OCI-LY1 (cell line): Measurements from ENCODE around the gene FARS2.

Experiments
- H2AFZ ChIP-seq: fragments of 200-600 bp; sonication (generic), shearing (Covaris generic); 2 replicates; pipeline ENCODE4 v1.6.0; 2014; ENCODE audit warnings: antibody characterized with exemption, mild to moderate bottlenecking, low read length
- H3F3A ChIP-seq: fragments of 200-600 bp; sonication (generic), shearing (Covaris generic); 2 replicates; pipeline ENCODE4 v1.6.0; 2014; ENCODE audit warnings: mild to moderate bottlenecking, antibody characterized with exemption, low read length, moderate library complexity; ENCODE audit not compliant: insufficient read depth
- H3K27ac ChIP-seq: fragments of 200-600 bp; sonication (generic); 2 replicates; pipeline ENCODE4 v1.5.1; 2014; ENCODE audit warnings: low read length, mixed run types, mild to moderate bottlenecking, low read depth; ENCODE audit not compliant: poor library complexity, severe bottlenecking
- H3K27me3 ChIP-seq: fragments of 200-600 bp; sonication (generic); 2 replicates; pipeline ENCODE4 v1.6.0; 2014; ENCODE audit warnings: antibody characterized with exemption, mild to moderate bottlenecking, low read length, moderate library complexity; ENCODE audit not compliant: insufficient read depth
- H3K36me3 ChIP-seq: fragments of 200-600 bp; sonication (generic); 2 replicates; pipeline ENCODE4 v1.6.1; 2014; ENCODE audit warnings: mild to moderate bottlenecking, antibody characterized with exemption, low read length, moderate library complexity, mixed read lengths; ENCODE audit not compliant: insufficient read depth
- H3K4me1 ChIP-seq: fragments of 200-600 bp; sonication (generic); 2 replicates; pipeline ENCODE4 v1.5.1; 2014; ENCODE audit warnings: mild to moderate bottlenecking, low read length, moderate library complexity; ENCODE audit not compliant: insufficient read depth, severe bottlenecking
- H3K4me2 ChIP-seq: fragments of 200-600 bp; sonication (generic), shearing (Covaris generic); 2 replicates; pipeline ENCODE4 v1.6.1; 2014; ENCODE audit warnings: low read length
- H3K4me3 ChIP-seq: fragments of 200-600 bp; sonication (generic); 2 replicates; pipeline ENCODE4 v1.5.1; 2014; ENCODE audit warnings: low read length, low read depth, mild to moderate bottlenecking, mixed read lengths; ENCODE audit not compliant: poor library complexity, severe bottlenecking
- H3K79me2 ChIP-seq: fragments of 200-600 bp; shearing (Covaris generic); 2 replicates; pipeline ENCODE4 v1.6.1; 2016; ENCODE audit warnings: mixed run types, low read length, mixed read lengths; ENCODE audit not compliant: insufficient read depth
- H3K9ac ChIP-seq: fragments of 200-600 bp; sonication (generic), shearing (Covaris generic); 2 replicates; pipeline ENCODE4 v1.6.1; 2014; ENCODE audit warnings: mild to moderate bottlenecking, low read length, mixed read lengths
- H3K9me2 ChIP-seq: fragments of 200-600 bp; sonication (generic), shearing (Covaris generic); 2 replicates; pipeline ENCODE4 v1.6.1; 2014; ENCODE audit warnings: low read depth, mild to moderate bottlenecking, low read length, mixed read lengths
- H3K9me3 ChIP-seq: fragments of 200-600 bp; shearing (Covaris generic); 2 replicates; pipeline ENCODE4 v1.6.1; 2014; ENCODE audit warnings: low read length, mixed read lengths
- H4K20me1 ChIP-seq: fragments of 200-600 bp; sonication (generic), shearing (Covaris generic); 2 replicates; pipeline ENCODE4 v1.6.0; 2016; ENCODE audit warnings: mild to moderate bottlenecking, low read length; ENCODE audit not compliant: insufficient read depth
- CTCF ChIP-seq: fragments of 200-600 bp; sonication (generic), shearing (Covaris generic); IDR thresholded peaks from 2 replicates; pipeline ENCODE4 v1.5.1; 2017; ENCODE audit warnings: mild to moderate bottlenecking, antibody characterized with exemption, low read length, moderate library complexity, mixed read lengths
- EZH2 ChIP-seq: fragments of 200-600 bp; sonication (generic), shearing (Covaris generic); IDR thresholded peaks from 2 replicates; pipeline ENCODE4 v1.8.0; 2017; ENCODE audit warnings: borderline replicate concordance, mixed run types, mild to moderate bottlenecking, antibody characterized with exemption, low read length, moderate library complexity, mixed read lengths

The FARS2 gene

GRCh38 chr6:5287966-5288297 lies 26.6 kb downstream of the FARS2 start:
- Histone ChIP-seq H3F3A (no peaks in the 10 kb centered on the region), H4K20me1 (no peaks in the 10 kb centered on the region), H3K79me2 (no peaks in the 10 kb centered on the region), H2AFZ (no peak overlapping the region), H3K9me2 (no peaks in the 10 kb centered on the region), H3K4me1 (peaks cover 10% of the 10 kb centered on the region), H3K36me3 (no peaks in the 10 kb centered on the region), H3K27me3 (no peaks in the 10 kb centered on the region), H3K9ac (no peak overlapping the region), H3K9me3 (no peaks in the 10 kb centered on the region), H3K27ac (no peak overlapping the region), H3K4me2 (no peak overlapping the region), H3K4me3 (no peak overlapping the region)
- TF ChIP-seq CTCF (no peak), EZH2 (no peak)

DNA sequence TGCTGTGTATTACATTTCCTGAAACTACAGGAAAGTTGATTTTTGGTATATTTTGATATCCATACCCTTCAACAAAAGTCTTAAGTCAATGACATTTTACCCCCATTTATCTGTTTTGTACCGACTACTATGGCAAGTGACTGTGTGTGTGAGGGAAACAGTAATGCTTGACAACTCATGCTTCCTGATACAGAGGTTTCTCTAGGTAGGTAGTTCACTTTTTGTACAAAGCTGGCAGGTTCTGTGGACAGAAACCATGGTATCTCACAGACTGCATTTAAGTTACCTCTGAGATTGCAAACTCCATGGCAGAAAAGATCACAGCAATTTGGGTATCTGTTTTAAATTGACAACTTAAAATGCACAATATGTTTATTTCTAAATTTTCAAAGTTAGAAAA lies 28.8 kb downstream of the FARS2 start:
- peaks cover 10% of the 10 kb centered on the region for H3K4me1 ChIP-seq
- no peaks in the 10 kb centered on the region for H3K9me3 ChIP-seq
- no peaks in the 10 kb centered on the region for H3F3A ChIP-seq
- H3K9ac ChIP-seq: no peak overlapping the region
- no peak for TF ChIP-seq EZH2
- no peak for TF ChIP-seq CTCF
- H3K9me2 ChIP-seq: no peaks in the 10 kb centered on the region
- H3K27me3 ChIP-seq: no peaks in the 10 kb centered on the region
- no peak overlapping the region for H3K27ac ChIP-seq
- H3K36me3 ChIP-seq: no peaks in the 10 kb centered on the region
- H2AFZ ChIP-seq: no peak overlapping the region
- no peak overlapping the region for H3K4me3 ChIP-seq
- H3K79me2 ChIP-seq: no peaks in the 10 kb centered on the region
- H3K4me2 ChIP-seq: no peak overlapping the region
- H4K20me1 ChIP-seq: no peaks in the 10 kb centered on the region

GRCh38 chr6:5290500-5290899 lies 29.2 kb downstream of the FARS2 start:
- Histone ChIP-seq H3K27me3 (no peaks in the 10 kb centered on the region), H3K79me2 (no peaks in the 10 kb centered on the region; the same call in 1 of the 2 replicates), H3K9ac (no peak overlapping the region), H3K9me3 (no peaks in the 10 kb centered on the region), H3K9me2 (no peaks in the 10 kb centered on the region), H3K27ac (no peak overlapping the region), H3K4me3 (no peak overlapping the region), H3F3A (no peaks in the 10 kb centered on the region), H3K4me1 (peaks cover 10% of the 10 kb centered on the region), H4K20me1 (no peaks in the 10 kb centered on the region), H3K4me2 (no peak overlapping the region), H3K36me3 (no peaks in the 10 kb centered on the region), H2AFZ (no peak overlapping the region)
- TF ChIP-seq CTCF: no peak
- no peak for TF ChIP-seq EZH2
